K562 (cell line): ENCODE results near the gene LYPD5. TPM values are rescaled to one million over a fixed set of nuclear protein-coding genes. Genes with fewer than 3 reads are reported as not detected.

Experiments
- AFF1 ChIP-seq, 2 experiments: fragments of 450-650 bp; IDR thresholded peaks; 2 replicates each; pipeline ENCODE4 v1.6.1; 2018; ENCODE audit warnings: mild to moderate bottlenecking in 2 of 2, low read depth in 1 of 2; ENCODE audit not compliant: partially characterized antibody in 2 of 2
- CBX8 ChIP-seq: fragments of 200-600 bp; sonication (generic); IDR thresholded peaks from 2 replicates; pipeline ENCODE4 v1.6.1; 2012; ENCODE audit warnings: borderline replicate concordance, mixed run types, low read depth, mild to moderate bottlenecking, moderate library complexity, mixed read lengths, low read length, control low read depth, inconsistent platforms; ENCODE audit not compliant: poor library complexity, severe bottlenecking; ENCODE audit errors: extremely low read depth
- HES1 ChIP-seq: fragments of 450-650 bp; IDR thresholded peaks from 2 replicates; pipeline ENCODE4 v1.6.1; 2016; ENCODE audit warnings: low read depth, mild to moderate bottlenecking, moderate library complexity
- KLF13 ChIP-seq: fragments of 450-650 bp; IDR thresholded peaks from 2 replicates; pipeline ENCODE4 v1.6.1; 2016; ENCODE audit warnings: missing genetic modification characterization, low read depth, mild to moderate bottlenecking, missing compliant biosample characterization, moderate library complexity, borderline replicate concordance
- MAFF ChIP-seq: IDR thresholded peaks from 2 replicates; pipeline ENCODE4 v1.6.1; 2012; ENCODE audit warnings: low read length, improper control_type of control experiment
- MAFK ChIP-seq: IDR thresholded peaks from 2 replicates; pipeline ENCODE4 v1.6.1; 2011; ENCODE audit warnings: low read length, improper control_type of control experiment
- RBM15 ChIP-seq: fragments of 200-400 bp; formaldehyde crosslinking; IDR thresholded peaks from 2 replicates; pipeline ENCODE4 v1.6.1; 2018; ENCODE audit warnings: mild to moderate bottlenecking, low read length, moderate library complexity; ENCODE audit not compliant: insufficient read depth
- RHOXF2B ChIP-seq: fragments of 250-450 bp; sonication (Bioruptor Pico); conservative IDR thresholded peaks from 2 replicates; pipeline ENCODE4 v1.5.1; 2021
- SREBF2 ChIP-seq: sonication (generic); formaldehyde crosslinking; IDR thresholded peaks from 2 replicates; pipeline ENCODE4 v1.4.0; 2020; ENCODE audit warnings: mild to moderate bottlenecking, missing genetic modification reagents
- SRSF3 ChIP-seq: fragments of 200-400 bp; formaldehyde crosslinking; IDR thresholded peaks from 2 replicates; pipeline ENCODE4 v1.6.1; 2016; ENCODE audit warnings: mild to moderate bottlenecking, low read length, moderate library complexity; ENCODE audit not compliant: insufficient read depth
- SRSF7 ChIP-seq: fragments of 200-400 bp; formaldehyde crosslinking; optimal IDR thresholded peaks from 2 replicates; pipeline ENCODE3; 2017; ENCODE audit warnings: mild to moderate bottlenecking, low read depth, low read length
- TEAD2 ChIP-seq: fragments of 450-650 bp; IDR thresholded peaks from 2 replicates; pipeline ENCODE4 v1.6.1; 2016; ENCODE audit warnings: missing genetic modification characterization, control low read depth, missing compliant biosample characterization
- USF2 ChIP-seq: sonication (generic); formaldehyde crosslinking; IDR thresholded peaks from 2 replicates; pipeline ENCODE4 v1.5.0; 2020; ENCODE audit warnings: missing genetic modification reagents
- ZBTB49 ChIP-seq: sonication (generic); formaldehyde crosslinking; IDR thresholded peaks from 2 replicates; pipeline ENCODE4 v1.8.0; 2022; ENCODE audit warnings: missing genetic modification reagents, mild to moderate bottlenecking, borderline replicate concordance
- ZNF384 ChIP-seq: IDR thresholded peaks from 2 replicates; pipeline ENCODE4 v1.6.1; 2012; ENCODE audit warnings: low read depth, low read length, improper control_type of control experiment
- polyA plus RNA-seq, 8 experiments: library from polyadenylated mRNA; depleted of rRNA in 4 of 8; stranded (reverse) in 5 of 8; unstranded in 3 of 8; fragments of >200 nt; fragmentation: Nextera tagmentation in 2 of 8; fragmentation: Illumina TruSeq in 1 of 8; extraction: Ambion mirVana in 2 of 8; extraction: Trizol in 1 of 8; gene quantifications; 2 replicates each; pipeline versions ENCODE4 v1.2.1 to v1.2.3, GENCODE V29; 2011 to 2014; ENCODE audit warnings: inconsistent platforms in 1 of 8, missing spikeins in 1 of 8
- total RNA-seq, 7 experiments: library from RNA; depleted of rRNA in 6 of 7; stranded (reverse); fragments of >200 nt in 6 of 7; fragmentation: Illumina TruSeq in 2 of 7; extraction: Trizol in 2 of 7; gene quantifications; 2 replicates each; pipeline versions ENCODE4 v1.2.1 to v1.2.3, GENCODE V29; 2011 to 2021; ENCODE audit warnings: low replicate concordance in 1 of 7

The LYPD5 gene
- total and polyA plus RNA-seq, 9 of the 15 experiments (the other 6 are each of a cell fraction or from before 2014, with no cell fraction given) = 0.03 to 0.22 (median 0.10) TPM; not detected in 3

- no peak for TF ChIP-seq USF2 (CRISPR knock-in tag)
- no peak for TF ChIP-seq SRSF7
- TF ChIP-seq AFF1 (IDR thresholded peaks at IDR 0.05; ENCODE audit: low read depth in 1 of 2, partially characterized antibody in 2 of 2) = no peak
- peak; percentile 92 for TF ChIP-seq MAFK
- no peak for TF ChIP-seq SREBF2 (CRISPR knock-in tag)
- TF ChIP-seq RBM15 = no peak
- no peak for TF ChIP-seq CBX8
- TF ChIP-seq SRSF3 = no peak
- TF ChIP-seq ZNF384 = 0 out of 2 replicates have a peak, but pooled peaks have one; percentile 0
- no peak for TF ChIP-seq TEAD2 (tag)
- no peak for TF ChIP-seq KLF13 (tag)
- no peak for TF ChIP-seq ZBTB49 (CRISPR knock-in tag)
- no peak for TF ChIP-seq HES1
- peak; percentile 92 for TF ChIP-seq MAFF
- no peak for TF ChIP-seq RHOXF2B
Measured at GRCh38 chr19:43776286-43776685, 26.0 kb downstream of the LYPD5 start (continued).
